Type B pancreatic cell (in vitro differentiated cells): ENCODE results near the gene MPST. TPM values are rescaled to one million over a fixed set of nuclear protein-coding genes. Genes with fewer than 3 reads are reported as not detected.
"Not testable (repeated sequence)": the region's sequence is repeated elsewhere in the genome, so short reads cannot be mapped to it uniquely, and the experiment has no call there.

Source experiments
- DNase-seq: peaks from one replicate; pipeline ENCODE4 v3.0.0; 2021; ENCODE audit warnings: mixed read lengths; ENCODE audit not compliant: unreplicated experiment; ENCODE audit errors: extremely low spot score
- H3K27ac Mint-ChIP-seq: 2 replicates; pipeline ENCODE4 v1.8.0; 2021; ENCODE audit warnings: mild to moderate bottlenecking, mixed read lengths
- H3K27me3 Mint-ChIP-seq: 2 replicates; pipeline ENCODE4 v1.8.0; 2021; ENCODE audit warnings: mixed read lengths
- H3K36me3 Mint-ChIP-seq: 2 replicates; pipeline ENCODE4 v1.8.0; 2021; ENCODE audit warnings: mixed read lengths
- H3K4me1 Mint-ChIP-seq: one replicate; pipeline ENCODE4 v1.8.0; 2021; ENCODE audit warnings: mixed read lengths; ENCODE audit not compliant: unreplicated experiment
- H3K4me3 Mint-ChIP-seq: 2 replicates; pipeline ENCODE4 v1.8.0; 2021; ENCODE audit warnings: mild to moderate bottlenecking, mixed read lengths
- H3K9me3 Mint-ChIP-seq: 2 replicates; pipeline ENCODE4 v1.8.0; 2021; ENCODE audit warnings: mixed read lengths
- CTCF ChIP-seq: fragments of 200-600 bp; sonication (generic); conservative IDR thresholded peaks from 2 replicates; pipeline ENCODE4 v1.5.0; 2021; ENCODE audit warnings: antibody characterized with exemption, mild to moderate bottlenecking
- total RNA-seq: library from RNA; stranded (reverse); gene quantifications from 2 replicates; pipeline ENCODE4 v1.2.1, GENCODE V29; 2021; ENCODE audit warnings: low replicate concordance

MPST gene
- total RNA-seq, 1 donor from 2014 or later, result 71.3 TPM

- Mint-ChIP-seq H3K4me1 (no peaks in the 10 kb centered on the region), H3K27ac (no peak overlapping the region), H3K27me3 (peaks cover 31% of the 10 kb centered on the region), H3K9me3 (no peaks in the 10 kb centered on the region), H3K4me3 (no peak overlapping the region), H3K36me3 (no peaks in the 10 kb centered on the region)
- DNase-seq, result no peak
- no peak for TF ChIP-seq CTCF
These were observed 49.3 kb downstream of the MPST start for GRCh38 chr22:37068859-37069258.

GRCh38 chr22:37069319-37069718, 49.8 kb downstream of the MPST start:
- no peak overlapping the region for H3K4me3 Mint-ChIP-seq
- H3K9me3 Mint-ChIP-seq, result no peaks in the 10 kb centered on the region
- TF ChIP-seq CTCF, result no peak
- no peaks in the 10 kb centered on the region for H3K4me1 Mint-ChIP-seq
- H3K27ac Mint-ChIP-seq, result no peak overlapping the region
- H3K27me3 Mint-ChIP-seq, result peaks cover 35% of the 10 kb centered on the region
- DNase-seq, result no peak
- H3K36me3 Mint-ChIP-seq, result no peaks in the 10 kb centered on the region

GRCh38 chr22:37069719-37070118, 50.2 kb downstream of the MPST start:
- Mint-ChIP-seq H3K4me3 (no peak overlapping the region), H3K36me3 (no peaks in the 10 kb centered on the region), H3K27ac (no peak overlapping the region), H3K4me1 (no peaks in the 10 kb centered on the region), H3K27me3 (peaks cover 39% of the 10 kb centered on the region), H3K9me3 (no peaks in the 10 kb centered on the region)
- no peak for DNase-seq
- no peak for TF ChIP-seq CTCF

GRCh38 chr22:37070334-37070733, 50.8 kb downstream of the MPST start:
- H3K4me3 Mint-ChIP-seq, result no peak overlapping the region
- H3K27ac Mint-ChIP-seq, result no peak overlapping the region
- H3K4me1 Mint-ChIP-seq, result no peaks in the 10 kb centered on the region
- H3K9me3 Mint-ChIP-seq, result no peaks in the 10 kb centered on the region
- H3K36me3 Mint-ChIP-seq, result no peaks in the 10 kb centered on the region
- no peak for TF ChIP-seq CTCF
- peaks cover 44% of the 10 kb centered on the region for H3K27me3 Mint-ChIP-seq
- no peak for DNase-seq

GRCh38 chr22:37070744-37071143, 51.2 kb downstream of the MPST start:
- H3K9me3 Mint-ChIP-seq, result no peaks in the 10 kb centered on the region
- no peak for DNase-seq

GRCh38 chr22:37071850-37072592, 52.5 kb downstream of the MPST start:
- H3K36me3 Mint-ChIP-seq, H3K9me3 Mint-ChIP-seq, DNase-seq, H3K4me3 Mint-ChIP-seq, H3K27ac Mint-ChIP-seq, H3K4me1 Mint-ChIP-seq: not testable (repeated sequence)
- H3K27me3 Mint-ChIP-seq, result peaks cover 59% of the 10 kb centered on the region

More at GRCh38 chr22:37070744-37071143, 51.2 kb downstream of the MPST start:
- TF ChIP-seq CTCF, result no peak
- no peak overlapping the region for H3K27ac Mint-ChIP-seq
- H3K4me3 Mint-ChIP-seq, result no peak overlapping the region
- H3K27me3 Mint-ChIP-seq, result peaks cover 48% of the 10 kb centered on the region
- H3K36me3 Mint-ChIP-seq, result no peaks in the 10 kb centered on the region
- no peaks in the 10 kb centered on the region for H3K4me1 Mint-ChIP-seq
